Vagina (tissue), 2 donors: ENCODE measurements around the gene CENPF.

Experiments used
- CTCF ChIP-seq, 3 experiments: fragments of 450-650 bp in 2 of 3; fragments of 200-600 bp in 1 of 3; sonication (generic) in 1 of 3; IDR thresholded peaks; one replicate each; pipeline ENCODE4 v1.5.1; 2017 to 2019; ENCODE audit warnings: antibody characterized with exemption in 3 of 3, mild to moderate bottlenecking in 2 of 3, moderate library complexity in 2 of 3
- POLR2A ChIP-seq, 2 donors: fragments of 450-650 bp; IDR thresholded peaks; one replicate each; pipeline ENCODE4 v1.6.1; 2017; ENCODE audit warnings: antibody characterized with exemption in 2 of 2, mild to moderate bottlenecking in 2 of 2, moderate library complexity in 2 of 2

DNA sequence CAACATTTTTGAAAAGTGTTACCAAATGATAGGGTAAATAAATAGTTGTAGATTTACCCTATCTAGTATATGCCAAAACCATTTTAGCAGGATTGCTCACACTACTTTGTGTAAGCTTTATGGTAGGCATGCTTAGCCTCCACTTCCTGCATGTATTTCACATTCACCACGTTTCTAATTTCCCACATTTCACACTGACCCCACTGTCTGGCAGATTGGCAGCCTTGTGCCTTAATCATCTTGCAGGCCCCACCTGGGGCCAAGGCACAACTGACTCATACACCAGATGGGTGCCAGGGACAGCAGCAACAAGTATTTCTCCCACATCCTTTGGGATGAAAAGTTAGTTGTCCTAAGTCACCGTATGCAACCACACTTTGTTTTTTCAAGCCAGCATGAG is 21.2 kb upstream of the CENPF start:
- TF ChIP-seq CTCF (IDR thresholded peaks at IDR 0.05) (no peak), POLR2A (IDR thresholded peaks at IDR 0.05) (no peak)
